GM23248 (cell line): ENCODE results near the gene TTI1. TPM values are rescaled to one million over a fixed set of nuclear protein-coding genes. Genes with fewer than 3 reads are reported as not detected.

Source experiments
- DNase-seq: peaks from one replicate; pipeline ENCODE4 v3.0.0-alpha.2; 2015
- H2AFZ ChIP-seq: fragments of 200-600 bp; sonication (generic); 2 replicates; pipeline ENCODE4 v1.6.1; 2016; ENCODE audit warnings: antibody characterized with exemption
- H3F3A ChIP-seq: fragments of 200-600 bp; sonication (generic); 2 replicates; pipeline ENCODE4 v1.6.1; 2016; ENCODE audit warnings: mild to moderate bottlenecking, antibody characterized with exemption, mixed run types; ENCODE audit not compliant: insufficient read depth
- H3K27ac ChIP-seq: fragments of 200-600 bp; sonication (generic); 2 replicates; pipeline ENCODE4 v1.5.1; 2016; ENCODE audit warnings: mild to moderate bottlenecking
- H3K27me3 ChIP-seq: fragments of 200-600 bp; sonication (generic); replicated peaks from 2 replicates; pipeline ENCODE4 v1.6.1; 2016; ENCODE audit warnings: mild to moderate bottlenecking; ENCODE audit not compliant: insufficient read depth
- H3K36me3 ChIP-seq: fragments of 200-600 bp; sonication (generic); 2 replicates; pipeline ENCODE4 v1.6.1; 2016; ENCODE audit warnings: low read depth, mild to moderate bottlenecking
- H3K4me1 ChIP-seq: fragments of 200-600 bp; sonication (generic); 2 replicates; pipeline ENCODE4 v1.6.1; 2016; ENCODE audit warnings: mild to moderate bottlenecking; ENCODE audit not compliant: insufficient read depth
- H3K4me2 ChIP-seq: fragments of 200-600 bp; sonication (generic); one replicate; pipeline ENCODE4 v1.6.1; 2016; ENCODE audit warnings: mild to moderate bottlenecking; ENCODE audit not compliant: unreplicated experiment
- H3K4me3 ChIP-seq: fragments of 200-600 bp; sonication (generic); 2 replicates; pipeline ENCODE4 v1.5.1; 2016; ENCODE audit warnings: mild to moderate bottlenecking
- H3K79me2 ChIP-seq: fragments of 200-600 bp; sonication (generic); 2 replicates; pipeline ENCODE4 v1.6.1; 2016; ENCODE audit warnings: mild to moderate bottlenecking; ENCODE audit not compliant: insufficient read depth
- H3K9ac ChIP-seq: fragments of 200-600 bp; sonication (generic); 2 replicates; pipeline ENCODE4 v1.6.1; 2016; ENCODE audit warnings: mild to moderate bottlenecking
- H3K9me2 ChIP-seq: fragments of 200-600 bp; sonication (generic); 2 replicates; pipeline ENCODE4 v1.6.1; 2016; ENCODE audit warnings: mixed run types, mild to moderate bottlenecking, moderate library complexity; ENCODE audit not compliant: insufficient read depth
- H3K9me3 ChIP-seq: fragments of 200-600 bp; sonication (generic); one replicate; pipeline ENCODE4 v1.6.1; 2017; ENCODE audit warnings: low read depth
- H4K20me1 ChIP-seq: fragments of 200-600 bp; sonication (generic); 2 replicates; pipeline ENCODE4 v1.6.0; 2016; ENCODE audit not compliant: insufficient read depth
- EZH2 ChIP-seq: fragments of 200-600 bp; sonication (generic); IDR thresholded peaks from 2 replicates; pipeline ENCODE4 v1.6.1; 2018; ENCODE audit warnings: antibody characterized with exemption, mild to moderate bottlenecking; ENCODE audit not compliant: insufficient read depth, poor library complexity, severe bottlenecking
- EZH2phosphoT487 ChIP-seq: fragments of 200-600 bp; sonication (generic); IDR thresholded peaks from 2 replicates; pipeline ENCODE4 v1.6.1; 2018; ENCODE audit warnings: antibody characterized with exemption, moderate library complexity, mild to moderate bottlenecking, low read depth; ENCODE audit not compliant: insufficient read depth
- WGBS, 2 experiments: methylation state at CpG; one replicate each; pipeline ENCODE4 v1.1.6; 2015 to 2017; ENCODE audit warnings: low lambda C conversion rate in 2 of 2, low coverage in 1 of 2; ENCODE audit errors: missing lambda C conversion rate in 2 of 2; 5-methylcytosine and 5-hydroxymethylcytosine counted together
- in situ Hi-C: fragments of 300-500 bp; cut with MboI; formaldehyde crosslinking; loops from 2 replicates; pipeline ENCODE4 v1.15.0; 2020
- polyA plus RNA-seq: library from polyadenylated mRNA; unstranded; fragments of >200 nt; fragmentation: Nextera tagmentation; extraction: Ambion mirVana; gene quantifications from 2 replicates; pipeline ENCODE4 v1.2.1, GENCODE V29; 2016
- total RNA-seq: library from RNA; depleted of rRNA; stranded (reverse); fragments of >200 nt; shearing (Covaris generic); gene quantifications from 2 replicates; pipeline ENCODE4 v1.2.3, GENCODE V29; 2014

The TTI1 gene
- total and polyA plus RNA-seq, 2 experiments from 2014 or later, result 12.1 to 12.2 TPM

DNA sequence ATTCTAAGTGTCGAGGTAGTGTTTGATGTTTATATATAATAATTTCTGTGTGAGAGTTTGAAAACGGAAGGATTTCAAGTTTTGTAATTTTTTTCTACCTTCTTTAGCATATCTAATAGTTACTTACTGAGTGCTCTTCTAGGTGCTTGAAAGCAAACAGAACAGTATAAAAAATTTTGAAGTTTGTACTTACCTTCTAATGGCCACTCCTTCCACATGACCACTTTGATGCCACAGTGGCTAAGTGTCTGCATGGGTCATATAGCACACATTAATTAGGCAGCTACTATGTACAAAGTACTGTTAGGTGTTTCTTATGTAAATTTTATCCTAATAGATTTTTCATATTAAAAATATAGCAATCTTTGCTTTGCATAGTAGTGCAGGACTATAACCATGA is 21.4 kb upstream of the TTI1 start:
- no peak for DNase-seq
- no peak overlapping the region for H2AFZ ChIP-seq
- 96 to 98% methylated on average over 2 of the region's 2 CpGs for WGBS, 2 experiments
- no peak overlapping the region for H3K9ac ChIP-seq
- peaks cover 51% of the 10 kb centered on the region for H3F3A ChIP-seq
- H3K79me2 ChIP-seq, result peaks cover 70% of the 10 kb centered on the region
- no peak for TF ChIP-seq EZH2phosphoT487
- no peak for TF ChIP-seq EZH2
- H4K20me1 ChIP-seq, result peaks cover 17% of the 10 kb centered on the region; the same call in 1 of the 2 replicates
- no peak overlapping the region for H3K4me2 ChIP-seq
- no peaks in the 10 kb centered on the region for H3K9me3 ChIP-seq
- H3K4me3 ChIP-seq, result no peak overlapping the region
- no peak overlapping the region for H3K27ac ChIP-seq
- in situ Hi-C loops, result loop anchor here (10.0 kb wide), 2 partner anchors 270 to 360 kb away; no protein-coding TSS in a partner anchor
- H3K27me3 ChIP-seq, result no peaks in the 10 kb centered on the region
- H3K4me1 ChIP-seq, result peaks cover 31% of the 10 kb centered on the region
- H3K36me3 ChIP-seq, result peaks cover 23% of the 10 kb centered on the region
- H3K9me2 ChIP-seq, result no peaks in the 10 kb centered on the region

DNA sequence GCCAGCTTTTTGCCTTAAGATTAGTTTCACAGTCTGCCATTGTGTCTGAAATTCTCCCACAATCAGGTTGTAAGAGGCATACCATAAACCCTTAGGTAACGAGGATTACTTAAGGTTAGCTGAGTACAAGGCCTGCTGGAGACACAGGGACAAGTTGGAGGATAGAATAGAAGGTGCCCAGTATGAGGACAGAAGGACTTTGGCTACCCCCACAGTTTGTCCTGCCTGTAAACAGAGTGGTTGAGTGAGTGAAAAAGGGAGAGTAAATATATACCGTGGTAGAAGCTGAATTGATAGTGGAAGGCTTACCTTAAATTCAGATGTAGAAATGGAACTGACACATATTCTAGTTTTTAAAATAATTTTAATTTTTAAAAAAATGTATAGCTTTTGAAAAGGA is 19.6 kb upstream of the TTI1 start:
- Histone ChIP-seq H3K9ac (no peak overlapping the region), H3K4me2 (no peak overlapping the region), H3K4me3 (no peak overlapping the region), H3K9me2 (no peaks in the 10 kb centered on the region), H3K4me1 (peaks cover 33% of the 10 kb centered on the region), H3K27ac (no peak overlapping the region), H3K9me3 (no peaks in the 10 kb centered on the region), H3F3A (peaks cover 47% of the 10 kb centered on the region), H3K79me2 (peaks cover 83% of the 10 kb centered on the region), H3K27me3 (no peaks in the 10 kb centered on the region), H2AFZ (no peak overlapping the region), H3K36me3 (peaks cover 6% of the 10 kb centered on the region), H4K20me1 (peaks cover 17% of the 10 kb centered on the region; the same call in 1 of the 2 replicates)
- no peak for DNase-seq
- WGBS, 2 experiments, result 94 to 96% methylated on average over 2 of the region's 2 CpGs
- in situ Hi-C loops, result loop anchor here (10.0 kb wide), 2 partner anchors 272 to 362 kb away; no protein-coding TSS in a partner anchor
- TF ChIP-seq EZH2phosphoT487 (no peak), EZH2 (no peak)

DNA sequence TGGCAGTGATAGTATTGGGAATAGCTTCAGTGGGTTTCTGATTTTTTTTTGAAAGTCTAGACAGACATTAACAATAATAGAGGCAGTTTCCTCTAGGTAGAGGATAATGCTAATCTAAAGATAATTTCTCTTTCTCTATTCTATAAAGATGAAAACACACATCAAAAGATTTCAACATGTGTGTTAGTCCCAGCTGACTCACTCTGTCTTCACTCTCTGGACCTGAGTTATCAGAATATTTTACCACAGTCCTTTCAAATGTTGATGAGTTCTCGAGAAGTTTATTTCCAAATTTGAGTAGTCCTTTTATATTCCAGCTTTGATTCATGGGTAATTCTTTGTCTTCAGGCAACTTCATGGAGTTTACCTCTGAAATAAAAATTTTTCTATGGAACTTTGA is 17.4 kb upstream of the TTI1 start:
- H3K9ac ChIP-seq, result no peak overlapping the region

DNA sequence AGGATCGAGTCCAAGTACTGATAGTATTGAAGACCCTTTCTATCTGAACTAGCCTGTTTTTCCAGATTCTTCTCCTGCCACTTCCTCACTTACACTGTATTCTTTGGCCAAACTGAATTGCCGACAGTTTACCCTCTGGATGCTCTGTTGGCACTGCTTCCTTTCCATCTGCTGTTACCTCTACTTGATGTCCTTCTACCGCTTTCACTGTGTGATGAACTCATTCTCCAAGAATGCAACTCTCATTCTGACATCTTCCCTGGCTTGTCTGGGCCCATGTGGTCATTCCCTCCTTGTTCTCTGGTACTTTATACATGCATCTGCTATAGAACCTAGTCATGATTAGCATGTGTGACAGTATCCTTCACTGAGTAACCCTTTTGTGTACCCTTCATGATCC is 16.5 kb upstream of the TTI1 start:
- H4K20me1 ChIP-seq, result peaks cover 18% of the 10 kb centered on the region; the same call in 1 of the 2 replicates
- 14 to 17% methylated on average over 3 of the region's 3 CpGs for WGBS, 2 experiments
- H3K9me3 ChIP-seq, result no peaks in the 10 kb centered on the region
- no peak overlapping the region for H3K4me3 ChIP-seq
- peak overlapping the region; percentile 13 for H3K4me2 ChIP-seq
- H3K36me3 ChIP-seq, result peaks cover 5% of the 10 kb centered on the region; the same call in 1 of the 2 replicates
- peaks cover 28% of the 10 kb centered on the region for H3K4me1 ChIP-seq
- H3K9me2 ChIP-seq, result no peaks in the 10 kb centered on the region
- in situ Hi-C loops, result loop anchor here (10.0 kb wide), 2 partner anchors 275 to 365 kb away; no protein-coding TSS in a partner anchor
- TF ChIP-seq EZH2 (no peak), EZH2phosphoT487 (no peak)
- H3F3A ChIP-seq, result peaks cover 44% of the 10 kb centered on the region
- DNase-seq, result peak; percentile 74
- H3K79me2 ChIP-seq, result peaks cover 86% of the 10 kb centered on the region
- H3K9ac ChIP-seq, result no peak overlapping the region
- H3K27ac ChIP-seq, result peak overlapping the region; percentile 40
- no peak overlapping the region for H2AFZ ChIP-seq
- H3K27me3 ChIP-seq, result no peaks in the 10 kb centered on the region

More for the DNA sequence above, 17.4 kb upstream of the TTI1 start:
- no peaks in the 10 kb centered on the region for H3K9me2 ChIP-seq
- no peak overlapping the region for H3K4me3 ChIP-seq
- in situ Hi-C loops, result loop anchor here (10.0 kb wide), 2 partner anchors 274 to 364 kb away; no protein-coding TSS in a partner anchor
- 29 to 38% methylated on average over 1 of the region's 1 CpG for WGBS, 2 experiments
- TF ChIP-seq EZH2 (no peak), EZH2phosphoT487 (no peak)
- H2AFZ ChIP-seq, result no peak overlapping the region
- no peaks in the 10 kb centered on the region for H3K9me3 ChIP-seq
- peak overlapping the region; percentile 40 for H3K27ac ChIP-seq
- peak overlapping the region; percentile 13 for H3K4me2 ChIP-seq
- no peaks in the 10 kb centered on the region for H3K27me3 ChIP-seq
- H3F3A ChIP-seq, result peaks cover 51% of the 10 kb centered on the region
- peaks cover 16% of the 10 kb centered on the region; the same call in 1 of the 2 replicates for H4K20me1 ChIP-seq
- DNase-seq, result peak; percentile 65
- H3K4me1 ChIP-seq, result peaks cover 32% of the 10 kb centered on the region
- peaks cover 4% of the 10 kb centered on the region; the same call in 1 of the 2 replicates for H3K36me3 ChIP-seq
- peaks cover 86% of the 10 kb centered on the region for H3K79me2 ChIP-seq
